Measurements from ENCODE around the gene LRBA. TPM values are rescaled to one million over a fixed set of nuclear protein-coding genes. Genes with fewer than 3 reads are reported as not detected.

LRBA gene
- total RNA-seq, 4 donors from 2014 or later, result 8.5 to 18.0 (median 11.9) TPM

DNA sequence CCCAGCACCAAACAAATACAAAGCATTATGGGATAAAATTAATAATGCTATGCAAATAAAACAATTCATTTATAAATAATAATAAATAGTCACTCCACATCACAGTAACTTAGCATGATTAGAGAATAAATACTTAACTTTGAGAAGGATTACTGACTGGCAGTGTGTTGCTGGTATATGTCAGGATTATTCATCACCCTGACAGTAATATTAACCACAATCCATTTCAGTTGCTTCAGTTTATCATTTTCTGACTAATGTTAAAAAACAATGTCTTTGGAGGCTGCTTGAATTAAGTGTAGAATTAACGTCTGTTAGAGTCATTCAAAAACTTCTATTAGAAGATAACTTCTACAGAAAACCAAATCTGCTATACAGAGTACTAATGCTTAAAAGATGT, 557.3 kb downstream of the LRBA start:
- no peak for TF ChIP-seq POLR2A (IDR thresholded peaks at IDR 0.05)
- TF ChIP-seq, protein P1, sequence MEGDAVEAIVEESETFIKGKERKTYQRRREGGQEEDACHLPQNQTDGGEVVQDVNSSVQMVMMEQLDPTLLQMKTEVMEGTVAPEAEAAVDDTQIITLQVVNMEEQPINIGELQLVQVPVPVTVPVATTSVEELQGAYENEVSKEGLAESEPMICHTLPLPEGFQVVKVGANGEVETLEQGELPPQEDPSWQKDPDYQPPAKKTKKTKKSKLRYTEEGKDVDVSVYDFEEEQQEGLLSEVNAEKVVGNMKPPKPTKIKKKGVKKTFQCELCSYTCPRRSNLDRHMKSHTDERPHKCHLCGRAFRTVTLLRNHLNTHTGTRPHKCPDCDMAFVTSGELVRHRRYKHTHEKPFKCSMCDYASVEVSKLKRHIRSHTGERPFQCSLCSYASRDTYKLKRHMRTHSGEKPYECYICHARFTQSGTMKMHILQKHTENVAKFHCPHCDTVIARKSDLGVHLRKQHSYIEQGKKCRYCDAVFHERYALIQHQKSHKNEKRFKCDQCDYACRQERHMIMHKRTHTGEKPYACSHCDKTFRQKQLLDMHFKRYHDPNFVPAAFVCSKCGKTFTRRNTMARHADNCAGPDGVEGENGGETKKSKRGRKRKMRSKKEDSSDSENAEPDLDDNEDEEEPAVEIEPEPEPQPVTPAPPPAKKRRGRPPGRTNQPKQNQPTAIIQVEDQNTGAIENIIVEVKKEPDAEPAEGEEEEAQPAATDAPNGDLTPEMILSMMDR (IDR thresholded peaks at IDR 0.05 in 4 of 5, conservative IDR thresholded peaks at IDR 0.05 in 1 of 5), result no peak
- in situ Hi-C loops (cut with MboI; ENCODE audit: low sequenced_read_pairs in 4 of 4), result no loop called here
- Histone ChIP-seq H3K27ac (no peak overlapping the region), H3K9me3 (no peaks in the 10 kb centered on the region), H3K36me3 (no peaks in the 10 kb centered on the region), H3K4me1 (no peaks in the 10 kb centered on the region), H3K4me3 (no peak overlapping the region), H3K27me3 (no peaks in the 10 kb centered on the region)
- intact Hi-C loops (cut with DNase I; ENCODE audit: low total_unique reads), result no loop called here
- DNase-seq (no peak), ATAC-seq (no peak)

DNA sequence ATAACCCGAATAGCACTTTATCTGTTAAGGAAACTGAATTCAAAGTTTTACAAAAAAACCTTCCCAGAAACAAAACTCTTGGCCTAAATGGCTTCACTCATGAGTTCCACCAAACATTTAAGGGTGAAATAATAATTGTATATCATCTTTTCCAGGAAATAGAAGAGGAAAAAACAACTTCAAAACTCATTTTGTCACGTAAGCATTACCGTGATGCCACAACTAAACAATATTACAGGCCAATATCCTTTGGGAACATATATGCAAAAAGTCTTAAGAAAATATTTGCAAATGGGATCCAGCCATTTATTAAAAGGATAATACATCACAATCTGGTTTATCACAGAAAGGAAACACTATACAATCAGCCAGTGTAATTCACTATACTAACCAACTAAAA, 563.2 kb downstream of the LRBA start:
- Histone ChIP-seq H3K4me3 (no peak overlapping the region), H3K4me1 (no peaks in the 10 kb centered on the region), H3K36me3 (no peaks in the 10 kb centered on the region), H3K27ac (no peak overlapping the region), H3K27me3 (no peaks in the 10 kb centered on the region), H3K9me3 (no peaks in the 10 kb centered on the region)
- TF ChIP-seq, protein P1 (IDR thresholded peaks at IDR 0.05 in 4 of 5, conservative IDR thresholded peaks at IDR 0.05 in 1 of 5), result no peak
- TF ChIP-seq POLR2A (IDR thresholded peaks at IDR 0.05), result no peak
- in situ Hi-C loops (cut with MboI; ENCODE audit: low sequenced_read_pairs in 4 of 4) (no loop called here), intact Hi-C loops (cut with DNase I; ENCODE audit: low total_unique reads) (no loop called here)
- ATAC-seq (no peak), DNase-seq (no peak)

DNA sequence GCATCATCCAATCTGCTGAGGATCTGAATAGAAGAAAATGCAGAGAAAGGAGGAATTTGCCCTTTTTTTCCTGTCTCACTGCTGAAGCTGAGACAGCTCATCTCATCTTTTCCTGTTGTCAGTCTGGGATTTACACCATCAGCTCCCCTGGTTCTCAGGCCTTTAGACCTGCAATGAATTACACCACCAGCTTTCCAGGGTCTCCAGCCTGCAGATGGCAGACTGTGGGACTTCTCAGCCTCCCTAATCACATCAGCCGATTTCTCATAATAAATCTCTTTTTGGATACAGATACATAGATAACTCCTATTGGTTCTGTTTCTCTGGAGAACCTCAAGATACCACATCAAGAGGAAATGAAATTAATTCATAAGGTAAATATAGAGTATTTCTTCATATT, 567.7 kb downstream of the LRBA start:
- H3K4me3 ChIP-seq, result no peak overlapping the region
- TF ChIP-seq, protein P1 (IDR thresholded peaks at IDR 0.05 in 4 of 5, conservative IDR thresholded peaks at IDR 0.05 in 1 of 5), result no peak
- no peak for TF ChIP-seq POLR2A (IDR thresholded peaks at IDR 0.05)
- no peaks in the 10 kb centered on the region for H3K9me3 ChIP-seq
- no peak for ATAC-seq
- no peaks in the 10 kb centered on the region for H3K4me1 ChIP-seq
- H3K27ac ChIP-seq, result no peak overlapping the region
- no peak for DNase-seq
- no peaks in the 10 kb centered on the region for H3K27me3 ChIP-seq
- in situ Hi-C loops (cut with MboI; ENCODE audit: low sequenced_read_pairs in 4 of 4), result no loop called here
- H3K36me3 ChIP-seq, result no peaks in the 10 kb centered on the region
- intact Hi-C loops (cut with DNase I; ENCODE audit: low total_unique reads), result no loop called here

DNA sequence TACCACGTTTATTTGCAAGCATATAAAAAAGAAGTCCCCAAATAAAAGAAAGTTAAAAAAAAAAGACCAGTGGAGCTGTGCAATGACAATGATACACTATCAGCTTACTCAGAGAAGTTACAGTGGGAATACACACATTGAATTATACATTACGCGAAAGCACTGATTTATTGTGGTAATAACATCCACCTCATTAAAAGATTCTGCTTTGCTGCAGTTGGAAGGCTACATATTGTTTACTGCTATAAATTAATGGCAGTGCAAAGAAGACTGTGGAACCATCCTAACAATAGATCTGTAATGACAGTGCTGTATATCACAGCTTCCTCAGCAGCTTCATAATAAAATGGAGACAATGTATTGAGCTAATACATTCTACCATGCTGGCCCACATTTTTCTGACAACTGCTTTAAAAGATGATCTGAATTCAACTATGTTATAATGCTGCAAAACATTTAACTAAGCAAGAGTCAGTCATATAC, 575.6 kb downstream of the LRBA start:
- no peak for DNase-seq
- no peaks in the 10 kb centered on the region for H3K4me1 ChIP-seq

More for the DNA sequence above, 575.6 kb downstream of the LRBA start:
- no peak for ATAC-seq
- in situ Hi-C loops (cut with MboI; ENCODE audit: low sequenced_read_pairs in 4 of 4), result no loop called here
- Histone ChIP-seq H3K27me3 (no peaks in the 10 kb centered on the region), H3K27ac (no peak overlapping the region), H3K9me3 (no peaks in the 10 kb centered on the region), H3K36me3 (no peaks in the 10 kb centered on the region), H3K4me3 (no peak overlapping the region)
- TF ChIP-seq POLR2A (IDR thresholded peaks at IDR 0.05), result no peak
- TF ChIP-seq, protein P1 (IDR thresholded peaks at IDR 0.05 in 4 of 5, conservative IDR thresholded peaks at IDR 0.05 in 1 of 5), result no peak
- intact Hi-C loops (cut with DNase I; ENCODE audit: low total_unique reads), result no loop called here

Measured in gastrocnemius medialis (tissue), 4 donors.